Erythroblast (primary cell): Measurements from ENCODE around the gene PPHLN1.

Experiments used
- GATA1 ChIP-seq: IDR thresholded peaks from 2 replicates; pipeline ENCODE4 v1.6.1; 2011; ENCODE audit warnings: low read depth, mild to moderate bottlenecking, control low read depth, low read length, moderate library complexity
- POLR2A ChIP-seq: IDR thresholded peaks from 2 replicates; pipeline ENCODE4 v1.6.1; 2011; ENCODE audit warnings: mild to moderate bottlenecking, low read length

GRCh38 chr12:42469355-42470175, 143.6 kb downstream of the PPHLN1 start:
- TF ChIP-seq POLR2A (no peak), GATA1 (no peak)
